HEK293T (cell line): ENCODE data around the gene ORC1.

Source experiments
- CTCF ChIA-PET: fragments of 350-600 bp; formaldehyde crosslinking; extraction: SDS; loops from one replicate; lab custom pipeline; 2021; ENCODE audit warnings: antibody characterized with exemption, inconsistent platforms; lab: Yijun Ruan, JAX
- POLR2A ChIA-PET: fragments of 350-600 bp; formaldehyde crosslinking; extraction: SDS; loops from one replicate; lab custom pipeline; 2020; ENCODE audit warnings: antibody characterized with exemption, inconsistent platforms; lab: Yijun Ruan, JAX
- DNase-seq: peaks from one replicate; pipeline ENCODE4 v3.0.0; 2012; ENCODE audit warnings: mixed read lengths; ENCODE audit errors: extremely low spot score
- ARNT ChIP-seq: fragments of 450-650 bp; IDR thresholded peaks from 2 replicates; pipeline ENCODE4 v1.6.1; 2017; ENCODE audit warnings: mild to moderate bottlenecking
- BHLHE40 ChIP-seq: fragments of 450-650 bp; IDR thresholded peaks from 2 replicates; pipeline ENCODE4 v1.6.1; 2016; ENCODE audit warnings: mild to moderate bottlenecking, moderate library complexity, borderline replicate concordance
- CTBP1 ChIP-seq: fragments of 450-650 bp; IDR thresholded peaks from 2 replicates; pipeline ENCODE4 v1.6.1; 2016; ENCODE audit warnings: borderline replicate concordance
- ELF4 ChIP-seq: fragments of 450-650 bp; IDR thresholded peaks from 2 replicates; pipeline ENCODE4 v1.6.1; 2017; ENCODE audit warnings: antibody characterized with exemption
- FOXA1 ChIP-seq: fragments of 450-650 bp; IDR thresholded peaks from 2 replicates; pipeline ENCODE4 v1.6.1; 2016; ENCODE audit warnings: mild to moderate bottlenecking
- FOXK2 ChIP-seq: fragments of 450-650 bp; IDR thresholded peaks from 2 replicates; pipeline ENCODE4 v1.6.1; 2016; ENCODE audit warnings: mild to moderate bottlenecking
- FOXM1 ChIP-seq: fragments of 450-650 bp; IDR thresholded peaks from 2 replicates; pipeline ENCODE4 v1.6.1; 2017; ENCODE audit warnings: mild to moderate bottlenecking, borderline replicate concordance
- HDGF ChIP-seq: fragments of 450-650 bp; IDR thresholded peaks from 2 replicates; pipeline ENCODE4 v1.6.1; 2017; ENCODE audit warnings: antibody characterized with exemption, borderline replicate concordance
- L3MBTL2 ChIP-seq: fragments of 450-650 bp; conservative IDR thresholded peaks from 2 replicates; pipeline ENCODE4 v1.6.1; 2016; ENCODE audit warnings: mild to moderate bottlenecking
- LEF1 ChIP-seq: fragments of 450-650 bp; IDR thresholded peaks from 2 replicates; pipeline ENCODE4 v1.6.1; 2017; ENCODE audit warnings: mild to moderate bottlenecking, borderline replicate concordance
- NFRKB ChIP-seq: fragments of 450-650 bp; IDR thresholded peaks from 2 replicates; pipeline ENCODE4 v1.6.1; 2016; ENCODE audit warnings: mild to moderate bottlenecking, moderate library complexity
- SP1 ChIP-seq: fragments of 450-650 bp; IDR thresholded peaks from 2 replicates; pipeline ENCODE4 v1.6.1; 2017
- SUZ12 ChIP-seq: fragments of 450-650 bp; IDR thresholded peaks from 2 replicates; pipeline ENCODE4 v1.6.1; 2016; ENCODE audit warnings: mild to moderate bottlenecking
- TARDBP ChIP-seq: fragments of 450-650 bp; IDR thresholded peaks from 2 replicates; pipeline ENCODE4 v1.6.1; 2016
- ZNF384 ChIP-seq: fragments of 450-650 bp; IDR thresholded peaks from 2 replicates; pipeline ENCODE4 v1.6.1; 2016
- TF ChIP-seq, protein P1 (sequence below): fragments of 450-650 bp; IDR thresholded peaks from 2 replicates; pipeline ENCODE4 v1.6.1; 2016

ORC1 gene

DNA sequence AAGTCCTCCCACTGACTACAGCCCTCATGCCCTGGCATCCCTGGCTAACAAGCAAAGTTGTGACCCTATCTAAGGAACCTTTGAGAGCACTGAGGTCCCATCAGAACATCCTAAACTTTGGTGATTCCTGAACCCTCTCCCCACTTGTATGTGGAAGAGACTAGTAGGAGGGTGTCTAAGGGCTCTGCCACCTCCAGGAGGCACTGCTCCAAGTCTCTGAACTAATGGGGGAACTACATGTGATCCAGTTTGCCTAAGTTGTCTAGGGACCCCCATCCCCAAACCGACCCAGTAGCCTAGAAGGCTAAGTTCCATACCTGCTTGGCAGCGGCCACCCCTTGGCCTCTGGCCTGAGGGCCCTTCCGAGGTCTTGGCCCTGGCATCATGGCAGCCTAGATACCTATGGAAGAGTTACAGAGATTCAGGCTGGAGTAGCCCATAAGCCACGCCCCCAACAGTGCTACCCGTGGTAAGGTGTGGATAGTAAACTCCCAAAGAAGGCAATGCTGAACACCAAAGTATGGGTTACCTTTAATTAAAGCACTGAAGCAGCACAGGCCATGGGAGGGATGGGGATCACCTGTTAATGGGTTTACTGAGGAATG is 39.9 kb downstream of the ORC1 start:
- CTCF ChIA-PET = interaction anchor here (0.7 kb wide), 1 partner anchor 426 kb away, joined by 4 read pairs; no protein-coding TSS in a partner anchor
- POLR2A ChIA-PET = interaction anchor here (0.8 to 2.9 kb wide), 4 partner anchors 7 to 40 kb away, joined by 3 to 18 read pairs (median 5); partner anchors contain the start of genes ORC1 and PRPF38A
- TF ChIP-seq CTBP1 (no peak), ELF4 (no peak), HDGF (no peak), BHLHE40 (no peak), NFRKB (no peak), FOXA1 (no peak), SUZ12 (no peak), ARNT (no peak), SP1 (no peak)
- TF ChIP-seq, protein P1, sequence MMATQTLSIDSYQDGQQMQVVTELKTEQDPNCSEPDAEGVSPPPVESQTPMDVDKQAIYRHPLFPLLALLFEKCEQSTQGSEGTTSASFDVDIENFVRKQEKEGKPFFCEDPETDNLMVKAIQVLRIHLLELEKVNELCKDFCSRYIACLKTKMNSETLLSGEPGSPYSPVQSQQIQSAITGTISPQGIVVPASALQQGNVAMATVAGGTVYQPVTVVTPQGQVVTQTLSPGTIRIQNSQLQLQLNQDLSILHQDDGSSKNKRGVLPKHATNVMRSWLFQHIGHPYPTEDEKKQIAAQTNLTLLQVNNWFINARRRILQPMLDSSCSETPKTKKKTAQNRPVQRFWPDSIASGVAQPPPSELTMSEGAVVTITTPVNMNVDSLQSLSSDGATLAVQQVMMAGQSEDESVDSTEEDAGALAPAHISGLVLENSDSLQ = no peak
- DNase-seq = no peak

DNA sequence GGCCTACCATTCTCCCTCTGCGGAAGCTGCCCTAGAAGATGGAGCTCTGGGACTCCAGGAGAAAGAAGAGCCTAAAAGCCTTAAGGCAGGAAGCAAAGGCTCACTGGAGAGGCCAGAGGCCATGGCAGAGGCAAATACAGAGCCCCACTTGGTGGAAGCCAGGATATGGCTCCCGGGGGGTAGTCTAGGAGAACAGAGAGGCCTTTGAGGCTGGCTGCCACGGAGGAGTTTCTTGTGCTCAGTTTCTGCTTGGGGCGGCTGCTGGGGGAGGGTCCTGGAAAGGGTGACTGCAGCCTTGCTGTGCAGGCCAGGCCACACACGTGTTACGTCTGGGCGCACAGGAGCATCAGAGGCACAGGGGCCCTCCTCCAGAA is 43.6 kb downstream of the ORC1 start:
- CTCF ChIA-PET = no interaction called here

DNA sequence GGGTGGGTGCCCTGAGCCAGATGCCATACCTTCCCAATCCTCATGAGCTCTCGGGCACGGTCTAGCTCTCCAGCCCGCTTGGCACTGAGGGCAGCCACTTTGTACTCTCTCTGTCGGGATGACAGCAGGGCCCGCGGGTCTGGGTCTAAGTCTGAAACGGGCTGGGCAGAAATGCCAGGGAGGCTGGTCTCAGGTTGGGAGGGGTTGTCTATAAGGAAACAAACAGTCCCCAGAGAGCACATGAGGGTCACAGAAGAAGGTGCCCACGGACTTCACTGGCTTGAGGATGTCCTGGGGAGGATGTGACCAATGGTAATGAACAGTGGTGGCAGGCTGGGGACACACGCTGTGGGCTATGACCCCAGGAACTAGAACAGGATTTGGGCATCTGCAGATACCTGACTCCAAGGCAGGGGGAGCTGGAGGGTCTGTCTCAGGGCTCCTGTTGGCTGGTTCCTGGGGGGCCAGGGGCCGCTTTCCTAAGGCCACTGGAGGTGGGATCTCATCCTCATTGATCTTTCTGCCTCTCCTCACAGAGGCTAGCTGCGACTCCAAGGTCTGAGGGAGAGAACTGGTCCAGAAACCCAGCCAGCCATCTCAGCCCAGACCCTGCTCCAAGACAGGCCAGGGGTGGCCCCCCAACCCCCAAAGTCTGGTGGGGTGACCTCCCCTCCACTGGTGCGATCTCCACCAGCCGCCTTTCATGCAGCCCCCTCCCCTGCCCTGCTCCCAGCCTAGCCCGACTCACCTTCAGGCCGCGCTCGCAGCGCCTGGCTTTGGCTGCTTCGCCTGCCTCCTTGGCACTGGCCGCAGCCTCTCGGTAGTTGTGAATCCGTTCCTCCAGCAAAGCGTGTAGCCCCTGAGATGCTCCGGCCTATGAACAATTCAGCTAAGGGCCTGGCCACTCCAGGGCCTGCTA is 44.3 kb downstream of the ORC1 start:
- no peak for DNase-seq
- TF ChIP-seq FOXA1 (no peak), NFRKB (no peak), CTBP1 (no peak), ZNF384 (no peak), BHLHE40 (no peak), L3MBTL2 (no peak), FOXM1 (no peak), FOXK2 (no peak), HDGF (no peak), ELF4 (no peak), LEF1 (no peak), ARNT (no peak), TARDBP (no peak), SUZ12 (no peak), SP1 (no peak)
- TF ChIP-seq, protein P1 = no peak
- POLR2A ChIA-PET = no interaction called here
- CTCF ChIA-PET = no interaction called here

More for the DNA sequence above, 43.6 kb downstream of the ORC1 start:
- DNase-seq = no peak
- TF ChIP-seq FOXM1 = no peak
- no peak for TF ChIP-seq NFRKB
- TF ChIP-seq, protein P1 = no peak
- TF ChIP-seq SUZ12 = no peak
- no peak for TF ChIP-seq HDGF
- TF ChIP-seq BHLHE40 = no peak
- no peak for TF ChIP-seq ARNT
- no peak for TF ChIP-seq L3MBTL2
- POLR2A ChIA-PET = interaction anchor here (1.9 kb wide), 1 partner anchor 305 kb away, joined by 4 read pairs; the partner anchor contains the start of gene TXNDC12

DNA sequence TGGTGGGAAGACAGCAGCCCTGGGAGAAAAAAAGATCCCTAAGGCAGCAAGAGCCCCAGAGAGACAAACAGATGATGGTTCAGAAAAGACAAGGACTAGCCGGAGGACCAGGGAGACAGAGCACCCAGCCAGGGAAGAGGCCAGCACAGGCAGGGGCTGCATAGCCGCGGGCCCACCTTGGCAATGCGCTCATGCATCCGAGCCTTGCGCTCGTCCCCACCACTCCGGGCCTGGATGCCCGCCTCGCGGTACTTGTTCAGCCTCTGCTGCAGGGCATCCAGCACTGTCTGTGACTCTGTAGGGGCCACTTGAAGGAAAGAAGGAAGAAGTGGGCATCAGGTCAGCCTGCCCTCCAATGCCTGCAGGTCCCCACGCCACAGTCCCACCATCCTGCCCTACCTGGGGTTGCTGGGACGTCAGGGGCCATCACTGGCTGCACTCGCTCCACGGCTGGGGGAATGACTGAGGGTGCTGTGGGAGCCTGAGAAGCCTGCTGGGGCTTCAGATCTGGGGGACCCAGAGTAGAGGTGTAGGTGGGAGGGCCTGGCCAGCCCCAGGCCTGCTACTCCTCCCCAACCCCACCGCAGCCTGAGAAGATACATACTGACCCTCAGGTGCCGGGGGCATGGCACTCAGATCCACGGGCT is 45.2 kb downstream of the ORC1 start:
- ChIA-PET CTCF (no interaction called here), POLR2A (no interaction called here)
- no peak for DNase-seq
- TF ChIP-seq LEF1 (no peak), FOXM1 (no peak), FOXA1 (no peak), ZNF384 (no peak), SUZ12 (no peak), ARNT (no peak)
- TF ChIP-seq, protein P1 = no peak

DNA sequence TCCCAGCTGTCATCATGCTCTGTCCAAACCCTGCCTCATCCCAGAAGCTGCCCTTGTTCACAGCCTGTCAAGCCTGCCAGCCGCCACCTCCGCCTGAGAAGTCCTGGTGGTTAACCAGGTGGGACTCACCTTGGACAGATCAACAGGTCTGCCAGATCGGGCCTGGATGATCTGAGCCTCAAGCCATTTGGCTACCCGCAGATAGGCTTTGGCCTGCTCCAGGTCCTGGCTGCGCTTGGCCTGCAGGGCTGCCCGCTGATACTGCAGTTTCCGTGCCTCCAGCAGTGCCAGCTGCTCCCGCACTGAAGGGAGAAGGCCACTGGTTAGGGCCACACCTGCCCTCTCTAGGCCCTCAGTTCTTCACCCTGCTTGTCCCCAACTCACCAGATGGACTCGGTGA is 46.8 kb downstream of the ORC1 start:
- no peak for DNase-seq
- ChIA-PET POLR2A (interaction anchor here (1.3 kb wide), 1 partner anchor 8 kb away, joined by 3 read pairs; no protein-coding TSS in a partner anchor), CTCF (no interaction called here)
- TF ChIP-seq HDGF = no peak
- TF ChIP-seq FOXK2 = no peak
- no peak for TF ChIP-seq FOXA1
- TF ChIP-seq LEF1 = no peak
- TF ChIP-seq ELF4 = no peak
- TF ChIP-seq SP1 = no peak
- TF ChIP-seq ARNT = no peak
- TF ChIP-seq TARDBP = no peak
- no peak for TF ChIP-seq NFRKB
- no peak for TF ChIP-seq FOXM1
